ENCODE data around the gene ARAP2. TPM values are rescaled to one million over a fixed set of nuclear protein-coding genes. Genes with fewer than 3 reads are reported as not detected.

Gene ARAP2
- total RNA-seq, 4 donors from 2014 or later = 12.4 to 23.4 (median 14.4) TPM

DNA sequence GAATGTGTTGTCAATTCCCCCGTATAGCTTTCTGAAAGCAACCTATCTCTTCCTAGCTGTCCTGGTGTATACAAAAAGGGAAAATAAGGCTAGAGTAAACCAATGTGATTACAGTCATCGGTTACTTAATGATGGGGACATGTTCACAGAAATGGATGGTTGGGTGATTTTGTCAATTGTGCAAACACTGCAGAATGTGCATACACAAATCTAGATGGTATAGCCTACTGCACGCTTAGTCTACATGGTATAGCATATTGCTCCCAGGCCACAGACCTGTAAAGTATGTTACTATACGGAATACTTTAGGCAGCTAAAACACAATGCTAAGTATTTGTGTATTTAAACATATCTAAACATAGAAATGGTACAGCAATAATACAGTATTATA is 42.2 kb upstream of the ARAP2 start:
- WGBS, 2 donors (ENCODE audit: low coverage in 1 of 2) = 76 to 88% methylated on average over 3 to 4 of the region's 4 CpGs
- TF ChIP-seq, protein P1, sequence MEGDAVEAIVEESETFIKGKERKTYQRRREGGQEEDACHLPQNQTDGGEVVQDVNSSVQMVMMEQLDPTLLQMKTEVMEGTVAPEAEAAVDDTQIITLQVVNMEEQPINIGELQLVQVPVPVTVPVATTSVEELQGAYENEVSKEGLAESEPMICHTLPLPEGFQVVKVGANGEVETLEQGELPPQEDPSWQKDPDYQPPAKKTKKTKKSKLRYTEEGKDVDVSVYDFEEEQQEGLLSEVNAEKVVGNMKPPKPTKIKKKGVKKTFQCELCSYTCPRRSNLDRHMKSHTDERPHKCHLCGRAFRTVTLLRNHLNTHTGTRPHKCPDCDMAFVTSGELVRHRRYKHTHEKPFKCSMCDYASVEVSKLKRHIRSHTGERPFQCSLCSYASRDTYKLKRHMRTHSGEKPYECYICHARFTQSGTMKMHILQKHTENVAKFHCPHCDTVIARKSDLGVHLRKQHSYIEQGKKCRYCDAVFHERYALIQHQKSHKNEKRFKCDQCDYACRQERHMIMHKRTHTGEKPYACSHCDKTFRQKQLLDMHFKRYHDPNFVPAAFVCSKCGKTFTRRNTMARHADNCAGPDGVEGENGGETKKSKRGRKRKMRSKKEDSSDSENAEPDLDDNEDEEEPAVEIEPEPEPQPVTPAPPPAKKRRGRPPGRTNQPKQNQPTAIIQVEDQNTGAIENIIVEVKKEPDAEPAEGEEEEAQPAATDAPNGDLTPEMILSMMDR (IDR thresholded peaks at IDR 0.05) = no peak
- Histone ChIP-seq H3K4me3 (no peak overlapping the region), H3K36me3 (no peaks in the 10 kb centered on the region), H3K27ac (no peak overlapping the region), H3K27me3 (no peaks in the 10 kb centered on the region), H3K9me3 (no peaks in the 10 kb centered on the region), H3K4me1 (no peaks in the 10 kb centered on the region)
- no peak for ATAC-seq

DNA sequence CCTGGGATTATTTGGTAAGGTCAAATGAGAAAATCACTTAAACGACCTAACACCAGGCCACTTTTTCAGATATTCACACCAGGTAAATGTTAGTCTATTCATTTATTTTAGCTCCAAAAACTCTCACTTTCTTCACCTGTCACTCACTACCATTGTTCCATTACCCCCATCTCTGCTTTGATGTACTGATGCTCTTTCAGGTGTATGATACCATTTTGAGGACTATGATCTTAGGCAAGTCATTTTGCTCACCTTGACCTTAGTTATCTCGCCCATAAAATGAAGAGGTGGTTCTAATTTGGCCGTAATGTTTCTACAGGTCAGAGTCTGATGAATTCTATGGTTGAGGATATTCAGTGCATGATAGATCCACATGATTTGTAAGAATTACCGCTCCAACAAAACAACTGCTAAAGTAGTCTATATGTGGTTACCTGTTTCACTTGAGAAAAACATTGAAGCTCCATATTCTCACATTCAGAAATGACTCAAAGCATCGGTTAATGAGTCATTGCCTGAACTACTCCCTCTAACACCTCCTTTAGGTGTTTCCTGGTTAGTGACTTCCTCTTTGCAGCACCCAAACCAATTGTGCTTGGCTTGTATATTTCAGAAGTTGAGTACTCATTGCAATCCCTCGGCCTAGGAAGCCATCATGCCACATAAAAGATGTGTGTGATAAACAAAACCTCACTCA is 41.6 kb upstream of the ARAP2 start:
- WGBS, 2 donors (ENCODE audit: low coverage in 1 of 2) = 70 to 81% methylated on average over 6 of the region's 6 CpGs
- TF ChIP-seq EP300 (IDR thresholded peaks at IDR 0.05) (no peak), POLR2A (IDR thresholded peaks at IDR 0.05) (no peak), POLR2AphosphoS5 (IDR thresholded peaks at IDR 0.05) (no peak)
- TF ChIP-seq, protein P1 (IDR thresholded peaks at IDR 0.05) = no peak
- H3K4me3 ChIP-seq = no peak overlapping the region
- no peaks in the 10 kb centered on the region for H3K9me3 ChIP-seq
- no peak for ATAC-seq
- H3K27ac ChIP-seq = no peak overlapping the region
- no peaks in the 10 kb centered on the region for H3K36me3 ChIP-seq
- H3K4me1 ChIP-seq = no peaks in the 10 kb centered on the region
- H3K27me3 ChIP-seq = no peaks in the 10 kb centered on the region

DNA sequence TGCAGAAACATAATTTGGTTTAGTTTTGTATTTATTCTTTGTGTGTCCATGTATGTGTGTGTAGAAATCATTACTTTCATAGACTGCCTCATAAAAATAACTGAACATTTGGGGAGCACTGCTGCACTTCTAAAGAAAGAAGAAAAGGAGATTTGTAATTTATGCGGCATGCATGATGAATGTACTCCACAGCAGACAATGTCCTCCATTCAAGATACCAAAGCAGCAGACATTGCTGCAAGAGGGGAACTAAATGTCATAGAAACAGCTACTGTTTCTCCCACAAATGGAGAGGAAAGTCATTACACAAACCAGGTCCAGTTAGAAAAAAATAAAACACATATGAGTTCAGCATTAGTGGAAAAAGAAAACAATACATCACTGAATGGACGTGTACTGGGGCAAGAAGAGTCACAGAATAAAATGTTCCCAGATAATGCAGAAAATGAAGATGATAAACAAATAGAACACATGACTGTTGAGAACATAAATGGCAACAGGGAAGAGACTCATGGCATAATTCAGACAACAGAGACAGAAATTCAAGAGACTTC is 39.7 kb upstream of the ARAP2 start:
- TF ChIP-seq POLR2A (IDR thresholded peaks at IDR 0.05) (no peak), POLR2AphosphoS5 (IDR thresholded peaks at IDR 0.05) (no peak), EP300 (IDR thresholded peaks at IDR 0.05) (no peak)
- TF ChIP-seq, protein P1 (IDR thresholded peaks at IDR 0.05) = no peak
- no peaks in the 10 kb centered on the region for H3K9me3 ChIP-seq
- no peak overlapping the region for H3K4me3 ChIP-seq
- ATAC-seq = no peak
- H3K4me1 ChIP-seq = no peaks in the 10 kb centered on the region
- no peaks in the 10 kb centered on the region for H3K36me3 ChIP-seq
- H3K27ac ChIP-seq = no peak overlapping the region
- 72 to 100% methylated on average over 1 to 2 of the region's 2 CpGs for WGBS, 2 donors (ENCODE audit: low coverage in 1 of 2)
- peaks cover 8% of the 10 kb centered on the region for H3K27me3 ChIP-seq

DNA sequence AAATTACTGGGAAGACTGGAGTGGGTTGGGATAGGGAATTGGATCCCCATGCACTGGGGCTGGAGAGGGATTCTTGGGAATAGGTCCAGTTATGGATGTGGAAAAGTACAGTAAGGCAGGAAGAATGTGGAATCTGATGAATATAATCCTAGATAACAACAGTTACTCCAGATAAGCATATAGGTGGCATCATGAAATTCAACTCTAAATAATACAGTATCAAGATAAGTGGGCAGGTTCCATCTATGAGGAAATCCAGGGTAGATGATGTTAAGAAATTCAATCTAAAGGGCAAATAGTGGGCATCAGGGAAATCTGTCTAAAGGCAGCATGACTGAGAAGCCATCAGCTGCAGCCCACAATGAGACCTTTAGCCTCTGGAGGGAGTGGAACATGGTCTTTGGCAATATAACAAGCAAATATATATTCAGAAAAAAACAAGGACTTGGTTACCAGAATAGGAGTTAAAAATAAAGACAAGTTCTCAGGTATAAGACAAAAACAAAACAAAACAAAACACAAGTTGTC is 38.3 kb upstream of the ARAP2 start:
- ATAC-seq = no peak
- peaks cover 8% of the 10 kb centered on the region for H3K27me3 ChIP-seq
- H3K4me1 ChIP-seq = no peaks in the 10 kb centered on the region
- no peak overlapping the region for H3K27ac ChIP-seq
- no peaks in the 10 kb centered on the region for H3K9me3 ChIP-seq
- H3K36me3 ChIP-seq = no peaks in the 10 kb centered on the region
- TF ChIP-seq POLR2A (IDR thresholded peaks at IDR 0.05) = no peak
- TF ChIP-seq EP300 (IDR thresholded peaks at IDR 0.05) = no peak
- TF ChIP-seq POLR2AphosphoS5 (IDR thresholded peaks at IDR 0.05) = no peak
- TF ChIP-seq, protein P1 (IDR thresholded peaks at IDR 0.05) = no peak
- H3K4me3 ChIP-seq = no peak overlapping the region

All from gastroesophageal sphincter (tissue), 4 donors.